BE2C (cell line): ENCODE measurements around the gene FOXE3.

Source experiments
- DNase-seq: peaks from one replicate; pipeline ENCODE4 v3.0.0-alpha.2; 2020
- H3K27me3 ChIP-seq: fragments of 250-450 bp; sonication (Bioruptor Pico); 2 replicates; pipeline ENCODE4 v1.5.1; 2020; ENCODE audit warnings: mild to moderate bottlenecking
- H3K36me3 ChIP-seq: fragments of 250-450 bp; sonication (Bioruptor Pico); 2 replicates; pipeline ENCODE4 v1.5.1; 2020; ENCODE audit warnings: mild to moderate bottlenecking
- H3K4me1 ChIP-seq: fragments of 250-450 bp; sonication (Bioruptor Pico); 2 replicates; pipeline ENCODE4 v1.5.1; 2020
- H3K4me3 ChIP-seq: 2 replicates; pipeline ENCODE4 v1.5.1; 2011; ENCODE audit warnings: low read depth, low read length
- H3K9me3 ChIP-seq: fragments of 250-450 bp; sonication (Bioruptor Pico); 2 replicates; pipeline ENCODE4 v1.5.1; 2020
- TF ChIP-seq, protein P1 (sequence below): IDR thresholded peaks from 2 replicates; pipeline ENCODE4 v1.5.1; 2012; ENCODE audit warnings: mild to moderate bottlenecking, low read depth, low read length

FOXE3 gene

GRCh38 chr1:47423872-47424271 is 7.8 kb downstream of the FOXE3 start:
- peaks cover 21% of the 10 kb centered on the region for H3K27me3 ChIP-seq

DNA sequence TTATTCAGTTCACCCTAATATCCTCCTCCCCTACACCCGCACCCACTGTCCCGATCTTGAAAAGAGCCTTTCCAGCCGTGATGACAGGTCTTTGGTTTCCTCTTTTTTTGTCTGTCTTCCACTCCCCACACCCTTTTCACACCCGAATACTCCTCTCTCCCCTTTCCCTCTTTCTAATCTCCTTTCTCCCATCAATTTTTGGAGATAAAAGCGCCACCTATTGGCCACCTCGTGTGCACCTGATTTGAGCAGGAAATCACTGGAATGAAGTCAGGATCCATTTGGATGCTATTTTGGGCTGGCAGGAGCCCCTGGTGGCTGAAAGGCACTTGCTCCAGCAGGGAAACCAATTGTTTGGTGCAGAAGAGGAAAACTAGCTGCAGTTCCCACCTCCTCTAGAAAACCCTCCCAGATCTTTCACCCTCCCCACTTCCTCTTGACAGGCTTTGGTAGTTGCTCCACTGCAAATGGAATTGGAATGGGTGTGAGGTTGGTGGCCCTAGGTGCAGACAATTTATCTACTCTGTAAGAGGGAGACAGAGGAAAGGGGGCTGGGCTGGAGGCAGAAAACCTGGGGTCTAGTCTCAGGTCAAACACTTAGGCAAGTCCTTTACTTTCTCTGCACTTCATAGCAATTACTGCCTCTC is 8.4 kb downstream of the FOXE3 start:
- Histone ChIP-seq H3K36me3 (no peaks in the 10 kb centered on the region), H3K9me3 (no peaks in the 10 kb centered on the region), H3K4me1 (no peaks in the 10 kb centered on the region), H3K4me3 (no peak overlapping the region), H3K27me3 (peaks cover 15% of the 10 kb centered on the region)
- no peak for DNase-seq
- TF ChIP-seq, protein P1, sequence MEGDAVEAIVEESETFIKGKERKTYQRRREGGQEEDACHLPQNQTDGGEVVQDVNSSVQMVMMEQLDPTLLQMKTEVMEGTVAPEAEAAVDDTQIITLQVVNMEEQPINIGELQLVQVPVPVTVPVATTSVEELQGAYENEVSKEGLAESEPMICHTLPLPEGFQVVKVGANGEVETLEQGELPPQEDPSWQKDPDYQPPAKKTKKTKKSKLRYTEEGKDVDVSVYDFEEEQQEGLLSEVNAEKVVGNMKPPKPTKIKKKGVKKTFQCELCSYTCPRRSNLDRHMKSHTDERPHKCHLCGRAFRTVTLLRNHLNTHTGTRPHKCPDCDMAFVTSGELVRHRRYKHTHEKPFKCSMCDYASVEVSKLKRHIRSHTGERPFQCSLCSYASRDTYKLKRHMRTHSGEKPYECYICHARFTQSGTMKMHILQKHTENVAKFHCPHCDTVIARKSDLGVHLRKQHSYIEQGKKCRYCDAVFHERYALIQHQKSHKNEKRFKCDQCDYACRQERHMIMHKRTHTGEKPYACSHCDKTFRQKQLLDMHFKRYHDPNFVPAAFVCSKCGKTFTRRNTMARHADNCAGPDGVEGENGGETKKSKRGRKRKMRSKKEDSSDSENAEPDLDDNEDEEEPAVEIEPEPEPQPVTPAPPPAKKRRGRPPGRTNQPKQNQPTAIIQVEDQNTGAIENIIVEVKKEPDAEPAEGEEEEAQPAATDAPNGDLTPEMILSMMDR, result peak; percentile 63

More at GRCh38 chr1:47423872-47424271, 7.8 kb downstream of the FOXE3 start:
- Histone ChIP-seq H3K4me3 (no peak overlapping the region), H3K36me3 (no peaks in the 10 kb centered on the region), H3K4me1 (no peaks in the 10 kb centered on the region), H3K9me3 (no peaks in the 10 kb centered on the region)
- DNase-seq, result no peak
- TF ChIP-seq, protein P1, result no peak

DNA sequence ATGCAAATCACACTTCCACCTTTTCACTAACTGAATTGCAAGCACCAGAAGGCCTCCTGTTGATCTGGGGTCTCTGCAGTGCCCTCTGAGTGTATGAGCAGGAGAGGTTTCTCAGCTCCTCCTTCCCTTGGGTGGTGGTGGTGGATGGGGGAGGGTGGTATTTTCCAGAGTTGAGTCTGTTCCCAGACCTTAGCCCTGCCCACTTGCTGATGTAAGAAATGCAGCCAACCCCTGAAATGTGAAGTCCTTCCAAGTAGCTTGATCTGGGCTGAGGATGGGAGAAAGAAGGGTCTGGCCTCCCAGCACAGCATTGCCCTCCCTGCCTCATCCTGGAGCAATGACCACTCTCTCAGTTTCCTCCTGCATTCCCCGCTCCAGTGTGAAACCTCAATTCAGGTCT is 15.4 kb downstream of the FOXE3 start:
- Histone ChIP-seq H3K9me3 (no peaks in the 10 kb centered on the region), H3K27me3 (peaks cover 40% of the 10 kb centered on the region), H3K4me3 (no peak overlapping the region), H3K36me3 (no peaks in the 10 kb centered on the region), H3K4me1 (no peaks in the 10 kb centered on the region)
- no peak for DNase-seq
- TF ChIP-seq, protein P1, result no peak

GRCh38 chr1:47432071-47433036 is 16.3 kb downstream of the FOXE3 start:
- H3K36me3 ChIP-seq, result no peaks in the 10 kb centered on the region
- TF ChIP-seq, protein P1, result peak; percentile 74
- H3K27me3 ChIP-seq, result peaks cover 48% of the 10 kb centered on the region
- H3K4me3 ChIP-seq, result no peak overlapping the region
- DNase-seq, result peak; percentile 64
- no peaks in the 10 kb centered on the region for H3K9me3 ChIP-seq
- H3K4me1 ChIP-seq, result no peaks in the 10 kb centered on the region

DNA sequence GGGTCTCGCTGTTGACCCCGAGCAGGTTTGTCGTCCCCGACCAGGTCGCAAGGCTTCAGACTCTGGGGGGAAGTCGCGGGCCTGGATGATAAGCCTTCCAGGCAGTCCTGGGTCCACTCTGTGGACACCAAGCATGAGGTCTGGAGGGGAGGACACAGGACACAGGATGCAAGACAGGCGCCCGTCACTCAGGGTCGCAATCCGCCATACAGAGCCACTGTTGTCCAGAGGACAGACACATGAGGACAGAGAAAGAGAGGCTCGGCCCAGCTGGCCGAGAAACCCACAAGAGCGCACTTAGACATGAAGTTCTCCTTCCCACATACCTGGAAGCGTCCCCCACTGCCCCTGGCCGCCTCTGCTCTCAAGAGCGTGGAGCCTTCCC is 16.9 kb downstream of the FOXE3 start:
- peaks cover 52% of the 10 kb centered on the region for H3K27me3 ChIP-seq
- no peaks in the 10 kb centered on the region for H3K4me1 ChIP-seq
- no peak for DNase-seq
- H3K4me3 ChIP-seq, result no peak overlapping the region
- TF ChIP-seq, protein P1, result no peak
- H3K9me3 ChIP-seq, result no peaks in the 10 kb centered on the region
- H3K36me3 ChIP-seq, result no peaks in the 10 kb centered on the region
